G401 (cell line): ENCODE results near the gene ZGRF1. TPM values are rescaled to one million over a fixed set of nuclear protein-coding genes. Genes with fewer than 3 reads are reported as not detected.
"Not testable (repeated sequence)": the region's sequence is repeated elsewhere in the genome, so short reads cannot be mapped to it uniquely, and the experiment has no call there.

Experiments used
- DNase-seq: peaks from one replicate; pipeline ENCODE4 v3.0.0-alpha.2; 2015; ENCODE audit warnings: low spot score
- in situ Hi-C: cut with HindIII; loops from 2 replicates; pipeline ENCODE4 v1.10.0; 2016; ENCODE audit warnings: low sequenced_read_pairs, mixed read lengths
- total RNA-seq: library from RNA; depleted of rRNA; stranded (reverse); fragments of >200 nt; shearing (Covaris generic); gene quantifications from 2 replicates; pipeline ENCODE4 v1.2.3, GENCODE V29; 2014

Gene ZGRF1
- total RNA-seq, 1 experiment from 2014 or later = 9.2 TPM

DNA sequence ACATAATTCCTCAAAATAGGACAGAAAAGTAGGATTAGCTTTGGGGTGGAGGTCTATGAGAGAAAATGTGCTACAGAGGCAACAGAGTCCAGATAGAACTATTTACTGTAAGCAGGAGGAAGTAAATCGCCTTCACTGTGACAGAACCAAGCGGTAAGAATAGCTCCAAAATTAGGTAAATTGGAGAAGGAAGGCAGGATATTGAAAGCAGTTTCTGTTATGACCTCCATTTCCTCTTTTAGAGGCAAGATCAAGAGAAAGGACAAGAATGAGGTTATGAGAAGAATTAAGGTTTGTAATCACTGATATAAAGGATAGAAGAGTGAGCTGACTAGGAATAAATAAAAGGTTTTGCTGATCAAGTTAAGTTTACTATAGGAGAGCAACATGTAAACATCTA is 76.6 kb downstream of the ZGRF1 start:
- no peak for DNase-seq
- in situ Hi-C loops = no loop called here

DNA sequence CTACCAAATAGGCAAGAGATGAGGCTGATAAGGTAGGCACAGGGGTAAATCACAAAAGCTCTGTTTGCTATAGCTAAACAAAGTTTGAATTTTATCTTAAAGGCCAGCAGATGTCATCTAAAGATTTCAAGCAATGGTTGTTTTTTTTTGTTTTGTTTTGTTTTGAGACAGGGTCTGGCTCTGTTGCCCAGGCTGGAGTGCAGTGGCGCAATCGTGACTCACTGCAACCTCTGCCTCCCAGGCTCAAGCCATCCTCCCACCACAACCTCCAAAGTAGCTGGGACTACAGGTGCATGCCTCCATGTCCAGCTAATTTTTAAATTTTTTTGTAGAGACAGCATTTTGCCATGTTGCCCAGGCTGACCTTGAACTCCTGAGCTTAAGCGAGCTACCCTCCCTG is 77.7 kb downstream of the ZGRF1 start:
- in situ Hi-C loops = no loop called here

DNA sequence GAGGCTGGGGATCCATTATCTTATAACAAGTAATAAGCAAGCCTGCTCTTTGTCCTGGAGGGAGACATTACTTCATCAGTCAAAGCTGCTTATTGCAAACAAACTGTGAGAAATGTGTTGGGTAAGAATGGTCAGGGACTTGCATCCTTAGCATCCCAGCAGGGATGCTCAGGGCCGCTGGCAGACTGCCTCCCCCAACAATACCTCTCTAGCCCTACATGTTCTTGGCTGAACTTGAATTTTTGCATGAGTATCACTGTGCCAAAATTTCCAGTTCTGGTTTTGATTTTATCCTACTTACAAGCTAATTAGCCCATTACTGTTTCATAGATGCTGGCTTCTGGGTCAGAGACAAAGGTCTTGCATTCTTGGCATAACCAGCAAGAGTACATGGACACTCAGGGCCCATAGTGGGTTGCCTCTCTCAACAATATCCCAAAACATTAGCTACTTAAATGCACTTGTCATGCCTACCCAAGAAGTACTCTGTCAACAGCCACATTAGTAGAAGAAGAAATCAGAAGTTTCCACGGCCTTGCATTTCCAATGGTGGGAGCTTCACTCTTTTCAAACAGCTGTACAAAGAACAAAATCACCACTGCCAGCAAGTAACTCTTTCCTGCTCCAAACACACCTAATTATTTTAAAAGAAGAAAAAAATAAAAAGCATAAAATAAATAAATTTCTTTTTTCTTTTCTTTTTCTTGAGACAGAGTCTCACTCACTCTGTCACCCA is 78.9 kb downstream of the ZGRF1 start:
- in situ Hi-C loops = no loop called here
- DNase-seq = no peak

More for the DNA sequence above, 77.7 kb downstream of the ZGRF1 start:
- DNase-seq = no peak

DNA sequence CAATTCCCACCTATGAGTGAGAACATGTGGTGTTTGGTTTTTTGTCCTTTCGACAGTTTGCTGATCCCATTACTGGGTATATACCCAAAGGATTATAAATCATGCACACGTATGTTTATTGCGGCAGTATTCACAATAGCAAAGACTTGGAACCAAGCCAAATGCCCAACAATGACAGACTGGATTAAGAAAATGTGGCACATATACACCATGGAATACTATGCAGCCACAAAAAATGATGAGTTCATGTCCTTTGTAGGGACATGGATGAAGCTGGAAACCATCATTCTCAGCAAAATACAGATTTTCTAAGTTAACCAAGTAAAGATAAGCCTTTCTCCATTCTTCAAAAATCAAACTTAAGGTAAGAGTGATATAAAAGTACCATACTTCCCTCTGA is 82.4 kb downstream of the ZGRF1 start:
- in situ Hi-C loops = not testable (repeated sequence)

DNA sequence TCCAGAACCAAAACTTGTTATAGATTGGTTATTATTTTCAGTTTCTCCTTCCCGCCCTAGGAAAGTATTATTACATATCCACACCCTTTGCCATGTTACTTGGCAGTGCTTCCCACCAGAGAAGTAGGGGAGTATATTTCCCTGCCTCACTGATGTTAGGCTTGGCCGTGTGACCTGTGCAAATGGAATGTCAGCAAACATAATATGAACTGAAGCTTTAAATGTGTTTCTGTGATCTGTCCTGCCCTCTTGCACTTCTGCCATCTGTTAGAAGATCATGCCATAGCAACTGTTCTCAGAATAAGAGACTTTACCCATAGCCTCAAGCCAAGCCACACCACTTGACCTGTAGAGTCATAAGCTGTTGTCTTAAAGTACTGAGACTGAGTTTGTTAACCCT is 84.0 kb downstream of the ZGRF1 start:
- DNase-seq = no peak
- in situ Hi-C loops = no loop called here

More for the DNA sequence above, 82.4 kb downstream of the ZGRF1 start:
- not testable (repeated sequence) for DNase-seq

DNA sequence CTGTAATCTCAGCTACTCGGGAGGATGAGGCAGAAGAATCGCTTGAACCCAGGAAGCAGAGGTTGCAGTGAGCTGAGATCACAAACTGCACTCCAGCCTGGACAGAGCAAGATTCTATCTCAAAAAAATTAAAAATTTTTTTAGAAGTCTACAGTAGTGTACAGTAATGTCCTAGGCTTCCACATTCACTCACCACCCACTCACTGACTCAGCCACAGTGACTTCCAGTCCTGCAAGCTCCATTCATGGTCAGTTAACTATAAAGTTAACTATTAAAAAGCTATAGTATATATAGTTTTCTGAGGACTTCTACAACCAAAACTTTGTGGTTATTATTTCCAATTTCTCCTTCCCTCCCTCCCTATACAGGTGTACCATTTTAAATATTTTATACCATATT is 86.0 kb downstream of the ZGRF1 start:
- in situ Hi-C loops = no loop called here

DNA sequence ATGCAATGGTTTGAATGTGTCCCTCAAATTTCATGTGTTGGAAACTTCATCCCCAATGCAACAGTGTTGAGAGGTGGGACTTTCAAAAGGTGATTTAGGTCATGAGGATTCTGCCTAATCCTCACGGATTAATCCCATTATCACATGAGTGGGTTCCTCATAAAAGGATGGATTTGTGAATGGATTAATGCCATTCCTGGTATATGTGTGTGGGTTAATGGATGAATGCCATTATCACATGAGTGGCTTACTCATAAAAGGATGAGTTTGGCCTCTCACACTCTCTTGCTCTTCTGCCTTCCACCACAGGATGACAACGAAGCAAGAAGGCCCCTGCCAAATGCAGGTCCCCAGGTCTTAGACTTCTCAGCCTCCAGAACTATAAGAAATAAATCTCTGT is 90.2 kb downstream of the ZGRF1 start:
- in situ Hi-C loops = no loop called here
- DNase-seq = no peak

More for the DNA sequence above, 86.0 kb downstream of the ZGRF1 start:
- DNase-seq = no peak

DNA sequence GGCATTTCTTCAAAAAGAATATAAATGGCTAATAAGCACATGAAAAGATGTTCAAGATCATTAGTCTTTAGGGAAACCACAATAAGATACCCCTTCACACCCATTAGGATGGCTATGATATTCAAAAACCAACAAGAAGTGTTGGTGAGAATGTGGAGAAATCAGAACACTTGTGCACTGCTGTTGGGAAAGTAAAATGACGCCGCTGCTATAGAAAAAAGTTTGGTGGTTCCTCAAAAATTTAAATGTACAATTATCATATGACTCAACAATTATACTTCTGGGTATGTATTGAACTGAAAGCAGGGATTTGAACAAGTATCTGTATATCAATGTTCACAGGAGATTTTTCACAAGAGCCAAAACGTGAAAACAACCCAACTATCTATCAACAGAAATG is 91.4 kb downstream of the ZGRF1 start:
- in situ Hi-C loops = no loop called here
- DNase-seq = no peak

DNA sequence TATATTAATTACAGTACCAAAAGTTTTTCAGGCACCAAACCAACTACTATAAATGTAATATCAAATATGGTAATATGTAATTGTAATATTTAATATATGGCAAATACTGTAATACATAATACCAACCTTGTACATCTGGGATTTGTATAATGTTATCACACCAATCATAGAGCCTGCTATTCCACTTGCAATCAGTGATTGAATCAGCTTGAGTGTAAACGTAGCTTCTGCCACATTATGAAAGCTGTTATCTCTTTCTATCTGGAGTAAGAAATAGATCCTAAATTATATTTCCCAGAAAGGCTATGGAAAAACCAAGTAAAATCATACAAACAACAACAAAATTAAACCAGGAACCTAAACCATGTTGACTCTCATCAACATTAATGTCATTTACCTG is 96.0 kb downstream of the ZGRF1 start:
- no peak for DNase-seq
- in situ Hi-C loops = no loop called here

DNA sequence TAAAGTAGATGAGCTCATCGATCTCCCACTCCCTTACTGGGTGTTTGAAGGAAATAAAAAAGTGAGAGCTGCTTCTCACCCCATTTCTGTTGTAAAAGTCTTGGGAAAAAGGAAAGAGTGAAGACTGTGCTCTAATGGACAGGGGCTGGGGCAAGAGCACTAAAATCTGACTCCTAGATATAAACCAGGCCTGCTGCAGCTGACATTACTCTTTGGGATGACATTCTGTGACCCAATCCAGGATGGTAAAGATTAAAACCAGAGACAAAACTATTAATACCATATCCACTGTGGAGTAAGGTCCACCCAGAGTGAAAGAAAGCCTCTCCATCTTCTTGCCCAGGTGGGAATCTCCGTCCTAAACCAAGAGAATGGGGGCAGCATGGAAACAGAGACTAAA is 100.6 kb downstream of the ZGRF1 start:
- in situ Hi-C loops = no loop called here
- no peak for DNase-seq

DNA sequence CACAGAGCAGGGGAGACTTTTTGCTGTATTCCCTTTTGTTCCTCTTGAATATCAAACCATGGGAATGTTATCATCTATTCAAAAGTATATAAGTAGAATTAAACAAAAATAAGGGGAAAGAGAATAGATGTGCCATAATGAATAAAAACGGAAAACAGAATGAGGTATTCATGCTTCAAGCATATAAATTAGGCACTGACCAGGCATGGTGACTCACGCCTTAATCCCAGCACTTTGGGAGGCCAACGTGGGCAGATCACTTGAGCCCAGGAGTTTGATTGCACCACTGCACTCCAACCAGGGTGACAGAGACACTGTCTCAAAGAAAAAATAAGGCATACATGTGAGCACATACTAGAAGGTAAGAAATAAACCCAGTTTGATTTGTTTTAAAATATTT is 104.4 kb downstream of the ZGRF1 start:
- in situ Hi-C loops = no loop called here

DNA sequence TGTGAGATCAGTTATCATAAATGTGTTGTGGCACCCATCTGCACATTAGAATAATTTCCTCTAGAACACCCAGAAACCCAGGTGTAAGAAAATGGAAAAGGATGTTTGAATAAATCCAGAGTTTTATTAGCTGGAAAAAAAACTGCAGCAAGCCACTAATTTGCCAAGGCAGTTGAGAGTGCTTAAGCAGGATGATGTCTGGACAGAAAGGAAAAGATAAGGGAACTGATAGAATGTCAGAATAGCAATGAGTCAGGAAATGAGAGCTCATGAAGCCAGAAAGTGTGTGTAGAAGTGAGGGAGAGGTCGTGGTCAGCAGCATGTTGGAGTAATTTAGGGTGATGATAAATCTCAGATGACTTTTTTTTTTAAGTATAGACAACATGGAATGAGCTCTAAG is 105.6 kb downstream of the ZGRF1 start:
- in situ Hi-C loops = no loop called here
- DNase-seq = no peak

More for the DNA sequence above, 104.4 kb downstream of the ZGRF1 start:
- no peak for DNase-seq

DNA sequence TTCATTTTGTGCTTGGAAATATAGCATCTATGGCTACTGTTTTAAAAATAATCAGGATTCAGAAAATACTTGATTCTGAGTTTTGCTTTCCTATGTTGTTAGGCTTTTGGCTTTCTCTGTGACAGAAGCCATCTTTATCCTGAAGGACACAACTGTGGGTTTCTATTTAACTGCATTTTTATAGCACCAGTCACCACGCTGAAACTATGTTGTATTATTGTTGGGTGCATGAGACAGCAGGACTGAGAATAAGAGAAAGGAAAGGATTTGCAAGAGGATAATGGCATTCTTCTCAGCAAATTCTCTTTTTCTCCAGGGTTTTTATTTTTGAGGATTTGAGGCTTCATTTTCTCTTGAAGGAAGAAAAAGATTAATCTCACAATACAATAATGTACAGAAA is 110.6 kb downstream of the ZGRF1 start:
- no peak for DNase-seq
- in situ Hi-C loops = no loop called here

DNA sequence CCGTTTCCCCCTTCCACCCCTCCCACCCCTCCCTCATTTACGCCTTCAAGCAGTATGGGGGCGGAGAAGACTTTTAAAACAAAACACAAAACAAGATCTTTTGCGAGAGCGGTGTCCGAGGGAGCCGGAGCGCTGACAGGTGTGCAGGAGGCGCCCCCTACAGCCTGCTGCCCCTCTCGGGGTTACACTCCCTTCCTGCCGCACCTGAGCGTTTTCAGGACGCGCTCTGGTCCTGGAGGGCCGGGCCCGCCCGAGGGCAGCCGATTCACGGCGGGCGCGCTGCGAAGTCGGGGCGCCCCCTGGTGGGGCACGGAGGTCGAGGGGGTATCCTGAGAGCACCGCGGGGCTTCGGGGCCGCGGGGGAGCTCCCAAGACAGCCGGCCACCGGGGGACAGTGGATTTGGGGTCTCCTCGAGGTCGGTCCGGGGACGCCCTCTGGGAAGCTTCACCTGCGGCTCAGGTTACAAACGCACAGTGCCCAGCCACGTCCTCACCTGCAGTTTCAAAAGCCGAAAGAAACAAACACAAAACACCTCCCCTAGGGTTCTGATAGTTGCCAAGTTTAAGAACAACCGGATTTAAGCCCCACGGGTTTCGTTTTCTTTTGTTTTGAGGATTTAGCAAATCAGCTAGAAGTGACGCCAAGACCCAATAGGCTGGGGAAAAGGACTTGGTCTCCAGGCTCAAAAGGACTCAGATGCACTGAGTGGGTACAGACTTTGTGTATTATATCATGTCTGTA is 112.8 kb downstream of the ZGRF1 start:
- in situ Hi-C loops = no loop called here
- DNase-seq = no peak

DNA sequence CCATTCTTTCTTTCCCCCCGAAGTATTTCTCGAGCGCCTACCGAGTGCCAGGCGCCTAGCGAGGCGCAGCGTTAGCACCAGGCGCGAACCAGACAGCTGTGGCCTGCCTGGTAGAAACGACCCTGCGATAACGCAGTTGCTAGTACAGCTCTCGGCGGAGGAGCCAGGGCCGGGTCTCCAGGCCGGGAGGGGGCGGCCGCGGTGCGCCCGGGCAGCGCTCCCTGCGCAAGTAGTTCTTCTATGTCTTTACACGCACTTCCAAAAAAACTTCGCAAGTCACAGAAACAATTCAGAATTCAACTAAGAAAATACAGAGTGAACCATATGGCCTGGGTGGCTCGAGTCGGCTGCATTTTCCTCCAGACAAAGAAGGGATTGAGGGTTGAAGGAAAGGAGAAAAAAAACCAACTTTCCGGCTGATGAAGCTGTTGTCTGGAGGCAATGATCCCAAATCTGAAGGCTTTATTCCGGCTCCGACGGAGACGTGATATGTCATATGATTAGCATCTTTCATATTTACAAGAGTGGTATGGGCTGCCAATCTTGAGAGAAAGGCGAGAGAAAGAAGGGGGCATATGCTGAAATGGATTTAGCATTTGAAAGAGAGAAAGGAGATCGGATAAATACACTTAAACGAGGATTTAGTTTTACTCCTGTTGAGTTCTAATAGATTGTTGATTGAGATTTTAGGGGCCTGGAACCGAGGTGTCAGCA is 113.5 kb downstream of the ZGRF1 start:
- DNase-seq = no peak

DNA sequence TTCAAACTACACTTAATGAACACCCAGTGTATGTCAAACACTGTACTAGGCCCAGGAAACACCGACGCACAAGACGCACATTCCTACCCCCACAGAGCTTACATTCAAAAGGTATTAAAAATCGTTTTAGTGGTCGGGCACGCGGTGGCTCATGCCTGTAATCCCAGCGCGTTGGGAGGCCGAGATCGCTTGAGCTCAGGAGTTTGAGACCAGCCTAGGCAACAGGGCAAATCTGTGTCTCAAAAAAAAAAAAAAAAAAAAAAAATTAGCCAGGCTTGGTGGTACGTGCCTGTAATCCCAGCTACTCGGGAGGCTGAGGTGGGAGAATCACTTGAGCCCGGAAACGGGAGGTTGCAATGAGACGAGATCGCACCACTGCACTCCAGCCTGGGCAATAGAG is 114.3 kb downstream of the ZGRF1 start:
- in situ Hi-C loops, DNase-seq: not testable (repeated sequence)

More for the DNA sequence above, 113.5 kb downstream of the ZGRF1 start:
- in situ Hi-C loops = no loop called here

DNA sequence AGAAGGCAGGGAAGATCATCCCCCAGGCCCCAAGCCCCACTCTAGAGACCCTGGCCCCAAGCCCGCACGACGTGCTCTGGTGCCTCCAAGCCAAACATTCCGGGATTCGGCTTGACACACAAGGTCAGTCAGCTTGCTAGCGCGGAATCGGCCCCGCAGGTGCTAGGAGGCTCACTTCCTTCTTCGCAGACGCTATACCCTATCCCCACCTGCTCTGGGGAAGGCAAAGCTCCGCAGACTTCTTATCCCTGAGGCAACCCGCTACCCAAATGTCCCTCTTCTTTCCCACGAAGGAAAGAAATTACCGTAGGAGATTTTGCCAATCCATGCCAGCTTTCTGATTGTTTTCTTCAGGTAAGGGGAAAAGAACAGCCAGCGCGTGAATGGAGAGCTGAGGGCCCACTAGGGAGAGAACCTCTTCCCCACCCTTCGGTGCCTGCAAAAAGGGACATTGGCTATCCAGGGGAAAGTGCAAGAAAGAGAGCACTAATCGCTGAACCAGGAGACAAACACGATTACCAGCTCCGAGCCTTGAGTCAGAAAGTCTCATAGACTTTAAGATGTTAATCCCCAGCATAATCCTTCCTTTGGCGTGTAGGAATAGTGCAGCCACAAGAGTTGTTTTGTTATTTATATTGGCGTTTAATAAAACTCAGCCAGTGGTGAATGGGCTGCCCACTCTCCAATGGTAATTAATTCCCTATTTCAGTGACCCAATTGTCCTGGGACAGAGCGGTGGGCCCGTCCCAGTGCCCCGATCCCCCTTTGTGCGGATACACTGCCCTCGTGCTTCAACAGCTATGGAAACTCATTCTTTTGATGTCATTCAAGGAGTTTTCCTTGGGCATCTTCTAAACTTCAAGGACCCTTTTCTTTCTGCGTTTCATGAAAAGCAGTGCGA is 115.3 kb downstream of the ZGRF1 start:
- no peak for DNase-seq
- in situ Hi-C loops = no loop called here

DNA sequence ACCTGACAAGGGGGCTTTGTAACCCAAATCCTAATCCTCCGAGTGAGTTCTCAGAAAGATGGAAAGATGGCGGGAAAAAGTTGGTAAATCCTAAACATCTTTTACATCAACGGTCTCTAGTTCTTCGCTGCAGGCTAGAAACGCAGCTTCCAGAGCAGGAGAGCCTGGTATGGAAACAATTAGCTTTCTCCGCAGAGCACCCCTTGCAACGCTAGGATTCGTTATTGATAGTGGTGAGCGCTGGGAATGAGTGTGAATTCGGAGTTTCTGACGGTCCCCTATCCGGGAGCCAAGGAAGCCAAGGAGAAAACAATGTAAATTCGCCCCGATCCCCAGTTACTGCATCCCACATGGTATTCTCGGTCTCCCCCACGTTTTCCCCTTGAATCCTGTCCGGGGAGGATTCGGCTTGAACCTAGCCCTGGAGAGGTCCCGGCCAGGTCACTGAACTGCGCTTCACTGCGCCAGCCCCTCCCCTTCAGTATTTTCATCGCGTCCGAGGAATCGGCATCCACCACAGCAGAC is 116.0 kb downstream of the ZGRF1 start:
- in situ Hi-C loops = no loop called here
- DNase-seq = no peak
